Astrocyte (in vitro differentiated cells and primary cell): Measurements from ENCODE around the gene ZNF883. TPM values are rescaled to one million over a fixed set of nuclear protein-coding genes. Genes with fewer than 3 reads are reported as not detected.

Experiments
- DNase-seq: peaks from one replicate; pipeline ENCODE4 v3.0.0-alpha.2; 2010; ENCODE audit warnings: low read depth
- FAIRE-seq: peaks from 2 replicates; lab custom pipeline; 2011; peaks lifted over from hg19 to GRCh38; lab: Jason Lieb, UNC
- H2AFZ ChIP-seq: 2 replicates; pipeline ENCODE4 v1.6.0; 2012; ENCODE audit warnings: low read depth, low read length, inconsistent platforms
- H3K27ac ChIP-seq: 2 replicates; pipeline ENCODE4 v1.5.1; 2011; ENCODE audit warnings: low read depth, low read length, inconsistent platforms
- H3K27me3 ChIP-seq: 2 replicates; pipeline ENCODE4 v1.6.0; 2011; ENCODE audit warnings: low read length, inconsistent platforms; ENCODE audit not compliant: insufficient read depth
- H3K36me3 ChIP-seq: 2 replicates; pipeline ENCODE4 v1.5.1; 2011; ENCODE audit warnings: low read length, inconsistent platforms; ENCODE audit not compliant: insufficient read depth
- H3K4me1 ChIP-seq: 2 replicates; pipeline ENCODE4 v1.5.1; 2011; ENCODE audit warnings: low read length, inconsistent platforms; ENCODE audit not compliant: insufficient read depth
- H3K4me2 ChIP-seq: 2 replicates; pipeline ENCODE4 v1.6.0; 2012; ENCODE audit warnings: low read length, inconsistent platforms
- H3K4me3 ChIP-seq: 2 replicates; pipeline ENCODE4 v1.5.1; 2011; ENCODE audit warnings: low read depth, mild to moderate bottlenecking, low read length, inconsistent platforms; ENCODE audit not compliant: insufficient read depth
- H3K79me2 ChIP-seq: 2 replicates; pipeline ENCODE4 v1.6.0; 2012; ENCODE audit warnings: mild to moderate bottlenecking, low read length, inconsistent platforms; ENCODE audit not compliant: insufficient read depth
- H3K9ac ChIP-seq: 2 replicates; pipeline ENCODE4 v1.6.0; 2012; ENCODE audit warnings: mild to moderate bottlenecking, low read length, inconsistent platforms
- H3K9me3 ChIP-seq: 2 replicates; pipeline ENCODE4 v1.5.1; 2012; ENCODE audit warnings: low read depth, mild to moderate bottlenecking, low read length, inconsistent platforms; ENCODE audit not compliant: insufficient read depth
- H4K20me1 ChIP-seq: 2 replicates; pipeline ENCODE4 v1.6.0; 2012; ENCODE audit warnings: low read length, inconsistent platforms; ENCODE audit not compliant: insufficient read depth
- H3K27ac Mint-ChIP-seq: one replicate; pipeline ENCODE4 v1.8.0; 2021; ENCODE audit warnings: mild to moderate bottlenecking, mixed read lengths; ENCODE audit not compliant: unreplicated experiment
- H3K27me3 Mint-ChIP-seq: one replicate; pipeline ENCODE4 v1.8.0; 2021; ENCODE audit warnings: low read depth, mixed read lengths; ENCODE audit not compliant: unreplicated experiment
- H3K36me3 Mint-ChIP-seq: one replicate; pipeline ENCODE4 v1.8.0; 2021; ENCODE audit warnings: low read depth, mixed read lengths; ENCODE audit not compliant: unreplicated experiment
- H3K4me1 Mint-ChIP-seq: one replicate; pipeline ENCODE4 v1.8.0; 2021; ENCODE audit warnings: low read depth, mixed read lengths; ENCODE audit not compliant: unreplicated experiment
- H3K4me3 Mint-ChIP-seq: one replicate; pipeline ENCODE4 v1.8.0; 2021; ENCODE audit warnings: mild to moderate bottlenecking, moderate library complexity, mixed read lengths; ENCODE audit not compliant: unreplicated experiment
- H3K9me3 Mint-ChIP-seq: one replicate; pipeline ENCODE4 v1.8.0; 2021; ENCODE audit warnings: mild to moderate bottlenecking, mixed read lengths; ENCODE audit not compliant: unreplicated experiment
- EZH2 ChIP-seq: IDR thresholded peaks from 2 replicates; pipeline ENCODE4 v1.6.1; 2012; ENCODE audit warnings: mild to moderate bottlenecking, low read length, inconsistent platforms; ENCODE audit not compliant: insufficient read depth
- total RNA-seq: library from RNA; stranded (reverse); gene quantifications from 2 replicates; pipeline ENCODE4 v1.2.1, GENCODE V29; 2021
- TF ChIP-seq, protein P1 (sequence below): IDR thresholded peaks from 2 replicates; pipeline ENCODE4 v1.5.1; 2011; ENCODE audit warnings: low read depth, mild to moderate bottlenecking, inconsistent platforms, low read length, moderate library complexity; ENCODE audit not compliant: insufficient read depth

ZNF883 gene
- total RNA-seq, 1 donor from 2014 or later = 1.3 TPM

- FAIRE-seq (no peak), DNase-seq (no peak)
- Mint-ChIP-seq H3K27me3 (no peaks in the 10 kb centered on the region), H3K36me3 (no peaks in the 10 kb centered on the region), H3K9me3 (peaks cover 30% of the 10 kb centered on the region), H3K27ac (no peak overlapping the region), H3K4me1 (no peaks in the 10 kb centered on the region), H3K4me3 (no peak overlapping the region)
- Histone ChIP-seq H3K36me3 (no peaks in the 10 kb centered on the region), H3K27ac (no peak overlapping the region), H3K9ac (no peak overlapping the region), H3K27me3 (no peaks in the 10 kb centered on the region), H4K20me1 (no peaks in the 10 kb centered on the region), H3K4me1 (no peaks in the 10 kb centered on the region), H3K4me3 (no peak overlapping the region), H2AFZ (no peak overlapping the region), H3K4me2 (no peak overlapping the region), H3K9me3 (no peaks in the 10 kb centered on the region), H3K79me2 (no peaks in the 10 kb centered on the region)
- TF ChIP-seq, protein P1, sequence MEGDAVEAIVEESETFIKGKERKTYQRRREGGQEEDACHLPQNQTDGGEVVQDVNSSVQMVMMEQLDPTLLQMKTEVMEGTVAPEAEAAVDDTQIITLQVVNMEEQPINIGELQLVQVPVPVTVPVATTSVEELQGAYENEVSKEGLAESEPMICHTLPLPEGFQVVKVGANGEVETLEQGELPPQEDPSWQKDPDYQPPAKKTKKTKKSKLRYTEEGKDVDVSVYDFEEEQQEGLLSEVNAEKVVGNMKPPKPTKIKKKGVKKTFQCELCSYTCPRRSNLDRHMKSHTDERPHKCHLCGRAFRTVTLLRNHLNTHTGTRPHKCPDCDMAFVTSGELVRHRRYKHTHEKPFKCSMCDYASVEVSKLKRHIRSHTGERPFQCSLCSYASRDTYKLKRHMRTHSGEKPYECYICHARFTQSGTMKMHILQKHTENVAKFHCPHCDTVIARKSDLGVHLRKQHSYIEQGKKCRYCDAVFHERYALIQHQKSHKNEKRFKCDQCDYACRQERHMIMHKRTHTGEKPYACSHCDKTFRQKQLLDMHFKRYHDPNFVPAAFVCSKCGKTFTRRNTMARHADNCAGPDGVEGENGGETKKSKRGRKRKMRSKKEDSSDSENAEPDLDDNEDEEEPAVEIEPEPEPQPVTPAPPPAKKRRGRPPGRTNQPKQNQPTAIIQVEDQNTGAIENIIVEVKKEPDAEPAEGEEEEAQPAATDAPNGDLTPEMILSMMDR = no peak
- no peak for TF ChIP-seq EZH2
Measured at GRCh38 chr9:113018247-113018646, 6.3 kb upstream of the ZNF883 start.

- H3K9ac ChIP-seq = no peak overlapping the region
- Mint-ChIP-seq H3K27me3 (no peaks in the 10 kb centered on the region), H3K4me1 (no peaks in the 10 kb centered on the region), H3K9me3 (peaks cover 29% of the 10 kb centered on the region), H3K27ac (no peak overlapping the region), H3K4me3 (peak overlapping the region; percentile 87), H3K36me3 (peaks cover 6% of the 10 kb centered on the region)
- no peak overlapping the region for H3K27ac ChIP-seq
- peak overlapping the region; percentile 60 for H3K4me3 ChIP-seq
- H3K4me1 ChIP-seq = no peaks in the 10 kb centered on the region
- H3K36me3 ChIP-seq = no peaks in the 10 kb centered on the region
- FAIRE-seq (no peak), DNase-seq (no peak)
- peaks cover under 1% of the 10 kb centered on the region for H3K9me3 ChIP-seq
- peak overlapping the region; percentile 78 for H3K4me2 ChIP-seq
- no peak overlapping the region for H2AFZ ChIP-seq
- no peaks in the 10 kb centered on the region for H3K79me2 ChIP-seq
- no peak for TF ChIP-seq EZH2
- TF ChIP-seq, protein P1 = no peak
- H3K27me3 ChIP-seq = no peaks in the 10 kb centered on the region
- H4K20me1 ChIP-seq = no peaks in the 10 kb centered on the region
Measured at GRCh38 chr9:113012492-113012891, 500 bp upstream of the ZNF883 start.

DNA sequence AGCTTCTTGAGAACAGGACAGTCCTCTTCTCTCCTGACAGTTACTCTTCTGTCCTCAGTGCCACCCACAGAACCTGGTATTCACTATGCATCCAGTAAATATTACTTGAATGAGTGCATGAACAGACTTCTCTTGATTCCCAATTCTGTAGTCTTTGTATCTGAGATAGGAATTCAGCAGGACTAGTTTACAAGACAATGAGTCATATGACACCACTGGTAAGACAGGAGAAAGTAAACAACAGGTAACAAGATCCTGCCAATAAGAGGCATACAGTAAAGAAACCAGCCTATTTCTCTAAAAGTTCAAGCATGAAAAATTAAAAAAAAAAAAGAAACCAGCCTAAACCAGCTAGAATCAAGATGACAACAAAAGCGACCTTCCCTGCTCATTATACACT is 6.2 kb downstream of the ZNF883 start:
- Histone ChIP-seq H3K9me3 (peaks cover 2% of the 10 kb centered on the region), H3K4me2 (no peak overlapping the region), H3K4me3 (no peak overlapping the region), H4K20me1 (no peaks in the 10 kb centered on the region), H3K36me3 (no peaks in the 10 kb centered on the region), H3K9ac (no peak overlapping the region), H3K27ac (no peak overlapping the region), H3K27me3 (no peaks in the 10 kb centered on the region), H3K79me2 (no peaks in the 10 kb centered on the region), H3K4me1 (no peaks in the 10 kb centered on the region), H2AFZ (no peak overlapping the region)
- FAIRE-seq (no peak), DNase-seq (no peak)
- no peaks in the 10 kb centered on the region for H3K27me3 Mint-ChIP-seq
- peaks cover 6% of the 10 kb centered on the region for H3K36me3 Mint-ChIP-seq
- H3K9me3 Mint-ChIP-seq = peaks cover 37% of the 10 kb centered on the region
- H3K4me1 Mint-ChIP-seq = no peaks in the 10 kb centered on the region
- no peak overlapping the region for H3K4me3 Mint-ChIP-seq
- no peak overlapping the region for H3K27ac Mint-ChIP-seq
- no peak for TF ChIP-seq EZH2
- TF ChIP-seq, protein P1 = no peak
